Stimulated activated CD4-positive, alpha-beta T cell treated with anti-CD3 and anti-CD28 coated beads, Interleukin-2, amount 100 ng/mL, for 24 hours (primary cell): Measurements from ENCODE around the gene PLPP2.
A peak's percentile ranks its signal among the peaks of the same experiment; 100 is the strongest.

Source experiments
- DNase-seq, 2 donors: peaks; one replicate each; pipeline ENCODE4 v3.0.0-alpha.2; 2020

The PLPP2 gene

DNA sequence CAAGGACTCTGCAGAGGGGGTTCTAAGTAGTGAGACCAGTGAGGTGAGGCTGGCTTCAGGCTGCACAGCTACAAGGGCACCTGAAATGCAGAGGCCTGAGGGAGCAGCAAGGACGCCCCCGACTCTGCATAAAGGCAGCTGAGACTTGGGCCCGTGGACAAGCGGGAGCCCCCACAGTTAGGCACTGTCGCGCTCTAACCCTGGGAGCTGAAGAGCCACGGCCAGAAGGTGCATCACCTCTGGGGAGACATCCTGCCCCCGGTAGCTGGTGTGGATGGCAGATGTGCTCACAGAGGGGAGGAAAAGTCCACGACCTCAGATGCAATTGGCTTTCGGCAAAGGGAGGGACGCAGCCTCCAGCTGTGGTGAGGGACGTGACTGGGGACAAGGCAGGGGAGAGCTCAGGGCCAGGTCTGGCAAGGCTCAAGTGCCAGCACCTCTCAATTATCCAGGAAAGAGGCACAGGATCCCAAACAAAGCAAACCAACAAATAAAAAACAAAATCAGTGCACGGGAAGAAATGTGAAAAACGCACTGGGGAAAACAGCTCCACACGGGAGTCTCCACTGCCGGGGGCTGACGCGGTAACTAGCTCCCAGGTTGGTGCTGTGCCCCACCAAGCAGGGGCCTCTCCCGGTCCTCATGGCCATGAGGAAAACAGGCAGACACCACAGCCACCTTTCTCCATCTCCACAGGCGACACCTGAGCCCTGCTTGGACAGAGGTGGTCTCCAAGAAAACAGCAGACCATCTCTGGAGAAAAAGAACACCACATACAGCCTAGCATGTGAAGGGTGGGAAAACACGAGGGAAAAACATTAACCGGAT is 23.0 kb upstream of the PLPP2 start:
- DNase-seq, result no peak

DNA sequence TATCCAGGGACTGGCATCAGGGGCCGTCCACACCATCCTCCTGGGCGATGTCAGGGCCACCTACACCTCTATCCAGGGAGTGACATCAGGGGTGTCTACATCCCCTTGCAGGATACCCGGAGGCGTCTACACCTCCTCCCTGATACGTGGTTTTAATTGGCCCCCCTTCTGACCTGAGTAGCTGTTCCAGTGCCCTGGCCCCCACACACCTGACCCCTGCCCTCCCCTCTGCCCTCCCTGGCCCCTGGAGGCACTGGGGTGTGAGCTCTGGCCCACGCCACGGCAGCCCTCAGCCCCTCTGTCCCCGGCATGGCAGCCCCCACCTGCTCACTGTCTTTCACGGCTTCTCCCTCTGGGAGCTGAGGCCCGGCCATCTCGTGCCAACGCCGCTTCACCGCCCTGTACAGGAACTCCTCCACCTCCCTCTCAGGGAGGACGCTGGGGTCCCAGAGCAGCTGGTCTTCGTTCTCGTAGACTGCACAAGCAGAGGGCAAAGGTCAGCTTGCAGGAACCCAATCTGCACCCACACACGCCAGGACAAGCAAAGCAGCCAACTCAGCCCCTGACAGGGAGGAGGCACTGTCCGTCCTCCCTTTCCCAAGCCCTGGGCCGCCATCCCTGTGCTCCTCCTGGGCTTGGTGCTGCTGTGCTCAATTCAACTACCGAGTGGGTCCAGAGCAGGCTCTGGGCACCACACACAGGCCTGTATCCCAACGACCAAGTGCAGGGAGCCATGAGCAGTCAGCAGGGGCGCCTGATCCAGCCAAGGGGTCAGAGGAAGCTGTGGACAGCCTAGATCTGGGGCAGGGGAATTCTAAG is 22.2 kb upstream of the PLPP2 start:
- no peak for DNase-seq

DNA sequence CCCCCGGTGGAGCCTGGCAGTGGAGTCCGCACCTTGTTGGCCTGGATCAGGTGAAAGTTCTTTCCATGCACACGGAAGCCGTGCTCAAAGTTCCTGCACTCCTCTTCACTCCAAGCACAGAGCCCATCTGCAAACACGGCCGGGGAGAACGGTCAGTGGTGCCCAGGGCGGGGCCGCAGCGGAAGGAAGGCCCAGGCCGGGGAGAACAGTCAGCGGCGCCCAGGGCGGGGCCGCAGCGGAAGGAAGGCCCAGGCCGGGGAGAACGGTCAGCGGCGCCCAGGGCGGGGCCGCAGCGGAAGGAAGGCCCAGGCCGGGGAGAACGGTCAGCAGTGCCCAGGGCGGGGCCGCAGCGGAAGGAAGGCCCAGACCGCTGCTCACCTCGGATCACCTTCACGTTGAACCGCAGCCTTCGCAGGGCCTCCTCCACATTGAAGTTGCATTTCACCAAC is 20.6 kb upstream of the PLPP2 start:
- no peak for DNase-seq

DNA sequence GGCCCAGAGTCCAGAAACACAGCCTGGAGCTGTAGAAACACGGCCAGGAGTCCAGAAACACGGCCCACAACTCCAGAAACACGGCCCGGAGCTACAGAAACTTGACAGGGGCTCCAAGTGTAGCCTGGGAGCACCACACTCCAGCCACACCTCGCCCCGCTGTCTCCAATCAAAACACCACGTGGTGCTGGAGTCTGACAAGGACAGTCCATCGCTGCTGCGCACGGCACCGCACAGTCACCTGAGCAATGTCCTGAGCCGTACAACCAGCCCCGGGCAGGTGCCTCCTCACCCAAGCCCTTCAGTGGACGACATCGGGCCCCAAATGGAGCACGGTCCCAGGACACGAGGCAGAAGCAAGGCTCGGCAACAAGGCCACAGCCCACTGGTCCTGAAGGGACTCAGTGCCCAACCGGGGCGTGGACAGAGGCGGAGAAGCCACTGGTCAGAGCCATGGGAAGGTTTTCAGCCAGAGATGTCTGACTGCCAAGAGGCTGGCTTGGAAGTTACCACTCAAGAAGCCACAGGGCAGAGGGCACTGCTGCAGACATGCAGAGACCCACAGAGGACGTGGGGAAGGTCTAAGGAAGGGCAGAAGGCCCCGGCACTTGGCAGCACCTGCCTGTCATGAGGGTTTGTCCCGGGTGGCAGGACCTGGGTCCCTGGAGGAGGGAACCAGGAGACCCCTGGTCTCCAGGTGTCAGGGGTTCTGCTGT is 19.7 kb upstream of the PLPP2 start:
- no peak for DNase-seq

DNA sequence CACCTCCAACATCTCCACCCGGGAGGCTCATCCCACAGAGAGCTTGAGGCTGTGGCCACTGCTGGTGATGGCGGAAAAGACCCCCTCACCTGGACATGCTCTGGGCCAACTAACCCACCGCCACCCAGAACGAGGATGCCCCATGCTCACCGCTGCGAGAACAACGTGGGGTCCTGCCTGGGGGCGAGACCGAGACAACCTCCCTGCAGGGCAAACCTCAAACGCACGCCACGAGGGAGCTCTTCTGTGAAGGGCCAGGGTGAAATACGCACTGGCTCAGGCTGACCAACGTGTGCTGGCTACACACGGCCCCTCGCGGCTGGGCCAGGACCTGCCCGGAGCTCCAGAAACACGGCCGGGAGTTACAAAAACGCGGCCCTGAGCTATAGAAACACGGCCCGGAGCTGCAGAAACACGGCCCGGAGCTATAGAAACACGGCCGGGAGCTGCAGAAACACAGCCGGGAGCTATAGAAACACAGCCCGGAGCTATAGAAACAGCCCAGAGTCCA is 19.0 kb upstream of the PLPP2 start:
- no peak for DNase-seq

DNA sequence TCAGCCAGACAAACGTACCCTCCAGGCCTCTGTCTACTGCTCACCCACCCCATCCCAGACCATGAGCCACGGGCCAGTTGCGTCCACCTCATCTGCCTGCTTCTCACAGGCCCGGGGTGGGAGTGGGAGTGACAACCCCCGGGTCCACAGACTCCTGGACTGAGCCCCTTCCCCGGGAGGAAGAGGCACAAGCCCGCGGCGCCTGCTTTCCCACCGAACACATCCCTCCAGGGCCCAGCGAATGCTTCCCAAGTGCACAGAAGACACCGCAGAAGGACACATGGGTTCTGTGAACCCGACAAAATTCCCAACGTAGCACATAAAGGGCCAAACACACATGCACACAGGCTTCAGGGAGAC is 18.0 kb upstream of the PLPP2 start:
- no peak for DNase-seq

DNA sequence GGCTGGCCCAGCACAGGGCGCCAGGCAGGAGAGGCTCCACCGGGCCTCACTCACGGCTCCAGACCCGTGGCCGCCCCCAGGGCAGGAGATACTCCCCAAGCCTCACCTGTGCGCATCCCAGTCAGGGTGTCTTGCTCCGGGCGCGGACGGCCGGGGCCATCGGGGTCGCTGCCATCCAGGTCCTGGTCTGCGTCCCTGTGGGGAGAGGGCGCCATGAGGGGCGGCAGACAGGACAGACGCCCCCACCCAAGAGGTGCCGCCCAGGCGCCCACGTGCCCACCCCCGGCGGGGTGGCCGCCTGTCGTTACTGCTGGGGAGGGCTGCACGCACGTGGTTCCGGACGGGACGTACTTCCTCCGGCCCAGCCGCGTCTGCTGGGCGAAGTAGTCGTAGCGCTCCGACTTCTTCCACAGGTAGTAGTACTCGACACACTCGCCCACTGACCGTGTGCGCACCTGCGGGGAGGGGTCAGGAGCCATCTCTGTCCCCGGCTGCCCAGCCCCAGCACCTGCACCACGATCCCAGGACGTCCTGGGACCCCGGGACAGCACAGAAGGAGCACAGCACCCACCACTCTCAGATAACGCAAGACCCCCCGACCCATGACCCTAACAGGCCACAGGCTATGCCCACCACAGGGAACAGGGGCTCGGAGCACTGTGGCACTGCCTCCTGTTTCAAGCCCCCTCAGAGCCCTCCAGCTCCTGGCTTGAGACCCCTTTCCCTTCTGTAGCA is 17.4 kb upstream of the PLPP2 start:
- DNase-seq, result no peak

DNA sequence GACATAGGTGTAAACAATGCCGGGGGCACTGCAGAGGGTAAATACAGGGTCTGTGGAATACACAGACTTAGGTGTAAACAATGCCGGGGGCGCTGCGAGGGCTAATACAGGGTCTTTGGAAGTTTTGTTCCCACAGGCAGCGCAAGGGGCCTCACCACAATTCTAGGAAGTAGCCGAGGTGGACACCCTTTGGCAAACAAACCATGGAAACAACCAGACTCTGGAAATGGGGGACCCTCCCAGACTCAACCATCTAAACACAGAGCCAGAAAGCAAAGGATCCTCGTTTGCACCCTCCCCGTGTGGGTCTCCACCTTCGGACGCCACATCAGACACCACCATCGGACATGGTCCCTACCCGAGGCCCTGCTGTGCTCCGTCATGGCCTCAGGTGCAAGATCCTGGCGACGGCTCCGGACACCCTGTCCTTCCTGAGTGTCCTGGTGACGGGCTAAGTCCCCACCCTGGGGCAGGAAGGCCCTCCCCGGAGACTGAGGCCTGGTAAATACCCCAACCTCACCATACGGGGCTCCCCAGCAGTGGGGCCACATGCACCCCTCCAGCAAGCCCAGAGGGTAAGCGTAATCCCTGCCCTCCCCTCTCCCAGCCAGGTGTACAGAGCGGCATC is 16.7 kb upstream of the PLPP2 start:
- DNase-seq, result no peak

DNA sequence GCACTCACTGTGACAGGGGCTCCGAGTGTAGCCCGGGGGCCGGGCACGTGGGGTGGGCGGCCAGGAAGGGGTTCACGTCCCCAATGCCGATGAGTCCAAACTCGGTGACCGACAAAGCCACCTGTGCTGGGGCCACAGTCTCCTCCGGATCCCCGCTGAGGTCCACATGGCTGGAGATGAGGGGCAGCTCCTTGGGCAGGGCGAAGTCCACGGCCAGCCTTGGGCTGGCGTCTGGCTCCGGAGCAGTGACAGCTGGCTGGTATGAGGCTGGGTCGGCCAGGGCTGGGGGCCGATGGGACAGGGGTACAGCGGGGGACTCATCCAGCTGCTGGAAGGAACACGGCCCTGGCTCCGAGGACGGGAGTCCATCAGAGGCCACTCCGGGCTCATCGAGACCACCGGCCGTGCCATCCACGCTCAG is 15.9 kb upstream of the PLPP2 start:
- DNase-seq, result no peak

DNA sequence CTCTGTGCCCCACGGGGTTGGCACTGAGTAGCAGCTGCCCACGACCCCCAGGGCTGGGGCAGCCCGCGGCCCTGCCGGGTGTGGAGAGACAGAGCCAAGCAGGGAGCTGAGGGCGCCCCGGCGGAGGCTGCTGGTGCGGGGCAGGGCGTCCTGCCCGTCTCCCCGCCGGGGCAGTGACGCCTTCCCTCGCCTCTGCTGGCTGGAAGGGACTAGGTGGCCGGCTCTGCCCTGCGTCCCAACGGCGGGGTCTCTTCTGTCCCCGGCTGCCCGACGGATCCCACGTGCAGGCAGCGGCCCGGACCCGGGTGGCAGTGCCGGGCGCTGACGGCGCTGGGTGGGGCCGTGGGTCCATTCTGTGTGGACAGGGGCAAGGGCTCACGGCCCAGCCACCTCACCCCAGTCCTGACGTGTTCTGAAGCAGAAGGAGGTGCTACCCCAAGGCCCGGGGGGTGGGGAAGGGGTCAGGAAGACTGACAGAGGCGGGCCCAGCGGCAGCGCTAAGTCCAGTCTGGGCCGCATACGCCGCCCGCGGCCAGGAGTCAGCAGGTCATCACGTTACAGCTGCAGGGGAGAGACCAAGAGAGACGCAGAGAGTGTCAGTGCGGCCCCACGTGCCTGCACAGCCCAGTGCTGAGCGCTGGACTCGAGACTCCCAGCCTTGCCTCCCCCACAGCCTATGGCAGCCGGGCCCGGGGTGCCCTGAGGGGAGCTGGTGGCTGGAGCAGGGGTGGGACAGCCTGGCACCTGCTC is 15.1 kb upstream of the PLPP2 start:
- no peak for DNase-seq

DNA sequence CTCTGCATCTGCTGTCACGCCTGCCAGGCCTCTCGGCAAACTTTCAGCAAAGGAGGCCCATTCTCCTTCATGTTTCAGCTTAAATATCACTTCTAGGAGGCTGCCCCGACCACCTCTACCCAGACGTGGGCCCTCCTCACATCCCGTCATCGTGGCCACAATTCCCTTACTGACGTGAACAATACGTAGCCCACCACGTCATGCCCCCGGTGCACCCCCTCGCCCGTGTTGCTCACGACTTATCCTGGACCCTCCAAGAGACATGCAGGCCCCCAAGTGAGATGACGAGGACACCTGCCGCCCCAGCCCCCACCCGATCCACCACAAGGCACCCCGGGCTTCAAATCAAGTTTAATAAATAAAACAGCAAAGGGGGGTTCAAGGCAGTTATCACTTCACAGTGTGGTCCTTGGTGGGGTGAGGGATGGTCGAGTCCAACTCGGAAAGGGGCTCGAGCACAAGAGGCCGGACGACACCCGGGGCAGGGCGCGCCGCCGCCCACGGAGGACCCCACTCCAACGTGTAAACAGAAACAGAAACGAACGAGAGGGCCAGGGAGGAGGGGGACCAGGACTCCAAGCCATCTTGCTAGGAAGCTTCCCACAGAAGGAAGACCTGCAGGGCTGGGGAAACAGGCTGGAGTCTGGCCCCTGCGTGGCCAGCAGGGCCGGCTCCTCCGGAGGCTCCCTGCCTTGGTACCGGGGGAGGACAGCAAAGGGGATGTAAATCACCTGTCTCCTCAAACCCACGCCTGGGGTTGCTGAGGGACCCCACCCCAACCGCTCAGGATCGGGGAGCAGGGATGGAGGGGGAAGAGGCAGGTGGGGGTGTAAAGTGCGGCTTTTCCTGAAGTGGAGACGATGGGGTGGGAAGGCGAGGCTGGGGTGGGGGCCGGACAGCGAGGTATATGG is 14.3 kb upstream of the PLPP2 start:
- no peak for DNase-seq

DNA sequence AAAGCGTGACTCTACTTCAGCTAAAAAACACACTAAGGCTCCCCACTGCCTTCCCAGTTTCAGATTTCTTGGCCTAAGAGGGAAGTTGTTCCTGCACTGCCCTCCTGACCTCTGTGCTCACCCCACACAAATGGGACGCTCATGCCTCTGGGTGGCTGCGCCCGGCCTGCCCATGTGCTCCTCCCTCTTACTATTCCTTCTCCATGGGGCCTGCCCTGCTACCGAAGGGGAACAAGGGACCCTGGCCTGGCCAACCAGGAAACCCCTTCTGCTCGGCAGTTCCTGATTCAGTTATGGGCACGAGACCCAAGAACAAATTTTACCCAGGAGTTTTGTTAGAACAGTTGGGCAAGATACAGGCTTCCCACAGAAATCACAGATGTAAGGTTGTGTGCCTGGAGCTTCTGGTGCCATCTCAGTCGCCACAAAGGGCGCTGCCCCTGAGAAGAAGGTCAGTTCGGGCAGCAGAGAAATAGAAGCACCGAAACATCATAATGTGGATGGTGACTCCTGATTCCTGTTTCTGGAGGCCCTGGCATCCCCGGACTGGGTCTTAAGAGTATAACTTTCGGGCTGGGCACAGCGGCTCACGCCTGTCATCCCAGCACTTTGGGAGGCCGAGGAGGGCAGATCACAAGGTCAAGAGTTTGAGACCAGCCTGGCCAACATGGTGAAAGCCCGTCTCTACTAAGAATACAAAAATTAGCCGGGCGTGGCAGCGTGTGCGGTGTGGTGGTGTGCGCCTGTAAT is 5.4 kb upstream of the PLPP2 start:
- no peak for DNase-seq

DNA sequence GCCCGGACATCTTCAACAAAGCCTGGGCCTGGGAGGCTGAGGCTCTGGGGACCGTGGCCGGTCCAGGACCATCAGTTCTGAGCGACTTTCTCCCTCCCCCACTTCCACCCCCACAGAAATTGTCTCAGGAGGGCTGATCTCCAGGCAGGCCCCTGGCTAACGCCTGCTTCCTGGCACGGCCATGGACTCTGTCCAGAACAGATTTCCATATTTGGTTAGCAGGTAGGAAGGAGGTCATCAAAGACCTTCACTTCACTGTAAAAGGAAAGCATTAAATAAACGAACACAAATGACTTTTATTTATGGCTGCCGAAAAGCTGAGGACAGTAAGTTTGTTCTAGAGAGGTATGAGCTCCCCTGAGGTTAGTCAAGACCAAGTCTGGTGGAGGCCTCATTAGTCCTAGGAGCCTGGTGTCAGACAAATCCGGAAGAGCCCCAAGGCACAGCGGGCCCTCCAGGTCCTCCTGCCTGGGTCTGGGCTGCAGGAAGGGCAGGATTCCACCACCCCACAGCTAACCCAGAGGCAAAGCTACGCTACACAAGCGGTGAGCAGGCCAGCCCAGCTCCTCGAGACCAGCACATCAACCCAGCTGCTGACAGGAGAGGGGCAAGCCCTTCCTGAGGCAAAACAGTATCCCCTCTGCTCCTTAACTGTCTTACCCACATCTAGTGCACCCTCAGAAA is 4.6 kb upstream of the PLPP2 start:
- DNase-seq, result no peak

DNA sequence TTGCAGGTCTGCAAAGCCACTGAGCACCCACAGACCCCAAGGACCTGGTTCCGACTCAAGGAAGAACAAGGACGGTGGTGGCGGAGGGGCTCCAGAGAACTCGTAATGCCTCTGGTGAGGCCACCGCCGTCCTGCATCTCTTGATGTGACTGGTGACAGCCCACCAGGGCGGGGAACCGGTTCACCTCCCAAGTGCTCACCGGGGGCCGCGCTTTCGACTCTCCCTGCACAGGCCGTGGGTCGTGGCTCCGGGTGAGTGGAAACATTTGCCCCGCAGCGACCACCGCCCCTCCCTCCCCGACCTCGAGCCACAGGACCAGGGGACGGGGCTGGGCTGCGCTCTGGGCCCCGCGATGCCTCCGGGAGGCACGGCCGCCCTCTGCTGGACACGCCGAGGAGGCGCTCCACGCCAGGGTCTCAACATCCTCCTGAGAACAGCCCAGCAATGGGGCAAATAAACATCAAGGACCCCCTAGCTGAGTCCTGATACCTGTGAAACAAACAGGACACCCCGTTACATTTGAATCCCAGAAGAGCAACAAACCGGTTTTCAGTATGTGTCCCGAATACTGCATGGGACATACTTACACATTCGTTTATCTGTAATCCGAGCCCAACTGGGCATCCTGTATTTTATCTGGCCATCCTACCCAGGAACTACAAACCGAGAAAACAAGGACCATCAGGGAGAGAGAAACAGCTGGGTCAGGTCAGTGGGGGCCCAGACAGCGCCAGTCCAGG is 3.9 kb upstream of the PLPP2 start:
- peak; percentile 55 to 67 for DNase-seq

DNA sequence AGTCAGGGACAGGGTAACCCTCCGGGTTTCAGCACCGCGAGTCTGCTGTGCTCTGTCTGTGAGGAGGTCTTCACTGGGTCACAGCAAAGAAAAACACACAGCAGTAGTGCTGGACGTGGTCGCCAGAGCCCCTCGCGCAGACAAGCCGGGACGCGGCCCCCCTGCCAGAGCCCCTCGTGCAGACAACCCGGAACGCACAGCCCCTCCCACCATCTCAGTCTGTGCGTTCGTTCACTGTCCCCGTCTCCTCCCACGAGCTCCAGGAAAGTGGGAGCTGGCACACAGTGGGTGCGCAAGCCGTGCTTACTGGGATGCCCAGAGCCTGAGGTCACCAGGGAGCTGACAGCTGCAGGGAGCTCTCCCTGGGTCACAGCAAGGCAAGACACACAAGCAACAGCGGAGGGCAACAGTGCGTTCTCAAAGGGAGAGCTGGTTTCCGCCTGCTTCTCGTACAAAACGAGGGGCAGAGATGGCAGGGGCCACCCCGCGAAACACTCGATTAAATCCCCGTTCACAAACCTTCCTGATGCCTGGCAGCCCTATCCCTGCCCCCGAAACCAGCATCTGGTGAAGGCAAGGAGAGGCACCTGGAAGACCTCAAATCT is 3.2 kb upstream of the PLPP2 start:
- DNase-seq, result no peak

DNA sequence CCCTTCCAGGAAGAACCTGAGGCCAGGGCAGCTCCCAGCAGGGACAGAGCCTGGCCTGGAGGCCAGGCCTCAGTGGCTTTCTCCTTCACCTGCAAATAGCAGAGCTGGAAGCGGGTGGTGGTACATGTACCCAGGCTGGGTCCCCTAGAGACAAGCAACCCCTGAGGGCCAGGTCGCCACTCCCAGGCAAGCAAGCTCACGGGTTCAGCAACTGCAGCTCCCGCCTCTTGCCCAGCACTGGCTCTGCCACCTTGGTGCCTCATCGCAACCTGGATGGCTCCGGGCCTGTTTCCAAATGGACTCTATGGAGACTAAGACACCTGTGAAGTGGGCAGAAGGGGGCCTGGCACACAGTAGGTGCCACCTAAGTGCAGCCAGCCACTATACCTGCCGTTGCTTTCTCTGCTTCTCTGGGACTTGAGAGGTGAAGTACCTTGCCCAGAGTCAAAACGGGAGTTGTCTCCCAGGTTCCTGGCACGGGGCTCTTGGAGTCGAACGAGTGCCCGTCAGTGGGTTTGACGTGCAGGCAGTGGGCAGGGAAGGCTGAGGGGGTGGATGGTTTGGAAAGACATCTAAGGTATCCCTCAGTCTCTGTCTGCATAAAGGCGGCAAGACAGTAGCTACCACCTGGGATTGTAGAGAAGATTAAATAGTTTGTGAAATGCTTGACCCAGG is 2.4 kb upstream of the PLPP2 start:
- DNase-seq, result no peak

DNA sequence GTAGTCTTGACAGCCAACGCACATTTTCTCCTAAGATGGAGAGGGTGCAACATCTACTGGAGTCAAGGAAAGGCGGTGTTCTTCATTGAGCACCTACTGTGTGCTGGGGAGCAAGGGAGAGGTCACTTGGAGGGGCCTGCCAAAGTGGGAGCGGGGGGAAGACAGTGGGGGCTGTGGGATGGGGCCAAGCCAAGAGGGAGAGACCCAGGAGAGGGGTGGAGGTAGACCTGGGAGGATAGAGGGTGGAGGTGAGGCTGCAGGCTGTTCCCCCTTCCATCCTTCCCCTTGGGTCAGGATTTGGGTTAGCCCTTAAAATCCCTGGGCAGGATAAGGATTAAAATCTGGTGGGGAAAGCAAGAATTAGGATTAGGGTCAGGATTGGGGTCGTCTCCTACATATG is 1.7 kb upstream of the PLPP2 start:
- DNase-seq, result no peak
